GM12878 (cell line): ENCODE results near the gene GLOD5. TPM values are rescaled to one million over a fixed set of nuclear protein-coding genes. Genes with fewer than 3 reads are reported as not detected.

Experiments used
- ATAC-seq: fragments of 200-7000 bp; cut with Tn5 transposase; 3 replicates; pipeline ENCODE4 v1.9.1; 2020; ENCODE audit warnings: mild to moderate bottlenecking, moderate library complexity
- BruUV-seq: library from RNA; stranded (reverse); fragments of 400-500 nt; replicated peaks from 2 replicates; lab custom pipeline; 2021; lab: Mats Ljungman, UMichigan
- CTCF ChIA-PET: fragments of 300-600 bp; sonication (Branson Sonifier 250); formaldehyde crosslinking; extraction: SDS; loops from one replicate; lab custom pipeline; 2021; ENCODE audit warnings: inconsistent platforms; lab: Yijun Ruan, JAX
- POLR2A ChIA-PET: fragments of 350-600 bp; formaldehyde crosslinking; extraction: SDS; loops from one replicate; lab custom pipeline; 2021; ENCODE audit warnings: inconsistent platforms; lab: Charles Lee
- RAD21 ChIA-PET: fragments of 300-600 bp; sonication (Branson Sonifier 250); formaldehyde crosslinking; loops from one replicate; lab custom pipeline; 2023; ENCODE audit warnings: antibody characterized with exemption; ENCODE audit not compliant: unreplicated experiment; lab: Charles Lee
- SMC1A ChIA-PET: fragments of 300-600 bp; sonication (Branson Sonifier 250); formaldehyde crosslinking; loops from one replicate; lab custom pipeline; 2023; ENCODE audit not compliant: unreplicated experiment, uncharacterized antibody; lab: Charles Lee
- DNase-seq: peaks from one replicate; pipeline ENCODE4 v3.0.0-alpha.2; 2011; ENCODE audit warnings: low read depth, low spot score
- FAIRE-seq: peaks from 3 replicates; lab custom pipeline; 2011; peaks lifted over from hg19 to GRCh38; lab: Jason Lieb, UNC
- H2AFZ ChIP-seq: 2 replicates; pipeline ENCODE4 v1.6.0; 2011; ENCODE audit warnings: low read depth, low read length, control low read depth; ENCODE audit not compliant: control insufficient read depth
- H3K27ac ChIP-seq: 2 replicates; pipeline ENCODE4 v1.5.1; 2011; ENCODE audit warnings: control low read depth; ENCODE audit not compliant: control insufficient read depth, insufficient read depth
- H3K27me3 ChIP-seq, 2 experiments: replicated peaks in 1 of 2; 2 replicates each; pipeline versions ENCODE4 v1.6.0 to v1.6.1; 2011; ENCODE audit warnings: low read length in 1 of 2; ENCODE audit not compliant: control insufficient read depth in 2 of 2, insufficient read depth in 2 of 2
- H3K36me3 ChIP-seq, 2 experiments: 2 replicates each; pipeline ENCODE4 v1.5.1; 2011; ENCODE audit warnings: low read length in 1 of 2; ENCODE audit not compliant: control insufficient read depth in 2 of 2, insufficient read depth in 2 of 2
- H3K4me1 ChIP-seq: 2 replicates; pipeline ENCODE4 v1.6.1; 2011; ENCODE audit warnings: mild to moderate bottlenecking, low read length, moderate library complexity, mixed read lengths; ENCODE audit not compliant: control insufficient read depth, insufficient read depth
- H3K4me2 ChIP-seq: 2 replicates; pipeline ENCODE4 v1.6.0; 2011; ENCODE audit warnings: control low read depth; ENCODE audit not compliant: control insufficient read depth, insufficient read depth
- H3K4me3 ChIP-seq: fragments of 200-600 bp; sonication (generic); 2 replicates; pipeline ENCODE4 v1.5.1; 2016
- H3K79me2 ChIP-seq: 2 replicates; pipeline ENCODE4 v1.6.0; 2011; ENCODE audit warnings: low read length; ENCODE audit not compliant: control insufficient read depth, insufficient read depth
- H3K9ac ChIP-seq: 2 replicates; pipeline ENCODE4 v1.8.0; 2011; ENCODE audit warnings: low read length, control low read depth, mixed read lengths; ENCODE audit not compliant: control insufficient read depth, insufficient read depth
- H3K9me3 ChIP-seq: replicated peaks from 3 replicates; pipeline ENCODE4 v1.5.1; 2011; ENCODE audit warnings: mild to moderate bottlenecking, low read length; ENCODE audit not compliant: control insufficient read depth, insufficient read depth
- H4K20me1 ChIP-seq: 2 replicates; pipeline ENCODE4 v1.6.0; 2011; ENCODE audit not compliant: control insufficient read depth, insufficient read depth
- BCL11A ChIP-seq: IDR thresholded peaks from 2 replicates; pipeline ENCODE4 v1.6.1; 2011; ENCODE audit warnings: low read depth, low read length
- EP300 ChIP-seq, 2 experiments: fragments of 150-350 bp in 1 of 2; IDR thresholded peaks; 2 replicates each; pipeline ENCODE4 v1.6.1; 2011 to 2012; ENCODE audit warnings: low read depth in 2 of 2, low read length in 2 of 2, borderline replicate concordance in 1 of 2, improper control_type of control experiment in 1 of 2, inconsistent platforms in 1 of 2; ENCODE audit not compliant: control insufficient read depth in 1 of 2
- HDGF ChIP-seq: fragments of 450-650 bp; IDR thresholded peaks from 2 replicates; pipeline ENCODE4 v1.6.1; 2016; ENCODE audit warnings: antibody characterized with exemption
- NFYA ChIP-seq: IDR thresholded peaks from 2 replicates; pipeline ENCODE4 v1.6.1; 2011; ENCODE audit warnings: low read depth, mild to moderate bottlenecking, low read length, improper control_type of control experiment, borderline replicate concordance
- REST ChIP-seq: IDR thresholded peaks from 2 replicates; pipeline ENCODE4 v1.6.1; 2012; ENCODE audit warnings: mild to moderate bottlenecking, low read depth, low read length
- STAT3 ChIP-seq: IDR thresholded peaks from 2 replicates; pipeline ENCODE4 v1.6.1; 2011; ENCODE audit warnings: low read depth, low read length, improper control_type of control experiment
- WRNIP1 ChIP-seq: IDR thresholded peaks from 2 replicates; pipeline ENCODE4 v1.6.1; 2011; ENCODE audit warnings: low read depth, low read length, improper control_type of control experiment, borderline replicate concordance
- ZNF207 ChIP-seq: fragments of 450-650 bp; IDR thresholded peaks from 2 replicates; pipeline ENCODE4 v1.6.1; 2014; ENCODE audit warnings: antibody characterized with exemption, mild to moderate bottlenecking, borderline replicate concordance
- ZNF274 ChIP-seq: IDR thresholded peaks from one replicate; pipeline ENCODE4 v1.8.0; 2011; ENCODE audit not compliant: insufficient read length, insufficient read depth
- ZZZ3 ChIP-seq: IDR thresholded peaks from 2 replicates; pipeline ENCODE4 v1.6.1; 2011; ENCODE audit warnings: low read depth; ENCODE audit not compliant: control insufficient read depth, insufficient read length
- WGBS: methylation state at CpG from one replicate; pipeline ENCODE4 v1.1.6; 2016; ENCODE audit warnings: low lambda C conversion rate; ENCODE audit not compliant: insufficient replicate concordance, insufficient coverage; ENCODE audit errors: missing lambda C conversion rate; 5-methylcytosine and 5-hydroxymethylcytosine counted together
- in situ Hi-C: fragments of 300-500 bp; cut with MboI; formaldehyde crosslinking; loops from 9 replicates; pipeline ENCODE4 v1.14.3; 2018; ENCODE audit warnings: mixed read lengths
- intact Hi-C: fragments of 100-400 bp; cut with micrococcal nuclease; formaldehyde crosslinking; loops from one replicate; pipeline ENCODE4 v1.14.2; 2022; ENCODE audit not compliant: unreplicated experiment
- polyA plus RNA-seq, 11 experiments: library from polyadenylated mRNA; depleted of rRNA in 4 of 11; unstranded in 6 of 11; stranded (reverse) in 5 of 11; fragments of >200 nt; fragmentation: Nextera tagmentation in 4 of 11; fragmentation: Illumina TruSeq in 1 of 11; extraction: Ambion mirVana in 4 of 11; extraction: Trizol in 1 of 11; gene quantifications; 1 replicate in 1 of 11; 2 replicates in 10 of 11; pipeline versions ENCODE4 v1.2.1 to v1.2.3, GENCODE V29; 2011 to 2016; ENCODE audit warnings: inconsistent platforms in 2 of 11, missing spikeins in 2 of 11, low read depth in 1 of 11
- total RNA-seq, 4 experiments: library from RNA; depleted of rRNA in 3 of 4; stranded (reverse); fragments of >200 nt in 3 of 4; fragmentation: Illumina TruSeq in 1 of 4; extraction: Trizol in 1 of 4; gene quantifications; 2 replicates each; pipeline versions ENCODE4 v1.2.1 to v1.2.3, GENCODE V29; 2013 to 2021

The GLOD5 gene
- total and polyA plus RNA-seq, 10 of the 15 experiments (the other 5 are each of a cell fraction or from before 2014, with no cell fraction given) = not detected

GRCh38 chrX:48745222-48745621, 16.3 kb upstream of the GLOD5 start:
- intact Hi-C loops = no loop called here
- H3K79me2 ChIP-seq = no peaks in the 10 kb centered on the region
- BruUV-seq = no TSS peak
- SMC1A ChIA-PET = no interaction called here
- H4K20me1 ChIP-seq = no peaks in the 10 kb centered on the region
- no peak overlapping the region for H3K9ac ChIP-seq
- H3K4me3 ChIP-seq = no peak overlapping the region
- RAD21 ChIA-PET = no interaction called here
- H3K27me3 ChIP-seq = no peaks in the 10 kb centered on the region
- H3K36me3 ChIP-seq = no peaks in the 10 kb centered on the region
- H3K9me3 ChIP-seq = no peaks in the 10 kb centered on the region; the same call in 2 of the 3 replicates
- no peak for DNase-seq
- H3K4me1 ChIP-seq = no peaks in the 10 kb centered on the region
- CTCF ChIA-PET = no interaction called here
- in situ Hi-C loops = no loop called here
- H3K27ac ChIP-seq = no peak overlapping the region
- ATAC-seq = no peak
- 63% methylated on average over 4 of the region's 4 CpGs for WGBS
- no peak overlapping the region for H3K4me2 ChIP-seq
- no peak for TF ChIP-seq ZNF207
- TF ChIP-seq EP300 (IDR thresholded peaks at IDR 0.05; ENCODE audit: borderline replicate concordance in 1 of 2, control insufficient read depth in 1 of 2, low read depth in 2 of 2, low read length in 2 of 2) = no peak
- TF ChIP-seq ZZZ3 = no peak
- H2AFZ ChIP-seq = no peak overlapping the region
- POLR2A ChIA-PET = no interaction called here
- FAIRE-seq = no peak

DNA sequence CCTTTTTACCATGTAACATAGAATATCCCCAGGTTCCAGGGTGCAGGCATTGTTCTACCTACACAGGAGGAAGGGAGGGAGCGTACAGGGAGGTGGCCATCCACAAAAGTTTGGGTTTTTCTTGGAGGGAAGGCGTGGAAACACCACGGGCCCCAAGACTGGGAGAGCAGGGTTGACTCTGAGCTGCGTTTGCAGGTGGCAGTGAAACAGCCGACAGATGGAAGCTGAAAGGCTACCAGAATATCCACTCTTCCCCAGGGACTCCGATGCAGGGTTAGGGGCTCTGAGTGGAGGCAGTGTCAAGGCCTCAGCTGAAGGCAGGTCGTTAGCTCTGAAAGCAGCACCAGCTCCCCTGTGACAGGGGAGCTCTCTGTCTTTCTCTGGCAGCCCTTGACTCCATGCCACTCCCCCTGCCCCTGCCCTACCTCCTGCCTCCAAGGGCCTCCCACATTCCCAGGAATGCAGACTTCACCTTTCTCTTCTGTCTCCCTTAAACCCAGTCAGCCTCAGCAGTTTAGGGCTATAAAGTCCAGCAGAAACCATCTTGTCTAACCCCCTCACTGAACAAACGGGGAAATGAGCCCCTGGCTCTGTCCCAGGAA, 14.0 kb upstream of the GLOD5 start:
- no peaks in the 10 kb centered on the region for H3K79me2 ChIP-seq

More for the DNA sequence above, 14.0 kb upstream of the GLOD5 start:
- Histone ChIP-seq H4K20me1 (no peaks in the 10 kb centered on the region), H2AFZ (no peak overlapping the region), H3K4me3 (no peak overlapping the region), H3K36me3 (no peaks in the 10 kb centered on the region), H3K9me3 (no peaks in the 10 kb centered on the region; the same call in 2 of the 3 replicates), H3K27me3 (no peaks in the 10 kb centered on the region), H3K4me1 (no peaks in the 10 kb centered on the region), H3K27ac (no peak overlapping the region), H3K9ac (no peak overlapping the region), H3K4me2 (no peak overlapping the region)
- no peak for TF ChIP-seq HDGF
- TF ChIP-seq STAT3 = no peak
- no peak for TF ChIP-seq NFYA
- TF ChIP-seq REST = no peak
- TF ChIP-seq ZNF274 = no peak
- TF ChIP-seq BCL11A = no peak
- TF ChIP-seq WRNIP1 = no peak
- ATAC-seq (no peak), DNase-seq (no peak), FAIRE-seq (no peak)
- POLR2A ChIA-PET = no interaction called here
- 19% methylated on average over 8 of the region's 8 CpGs for WGBS
- in situ Hi-C loops (no loop called here), intact Hi-C loops (no loop called here)
- BruUV-seq = no TSS peak
- RAD21 ChIA-PET = no interaction called here
- SMC1A ChIA-PET = no interaction called here
- CTCF ChIA-PET = no interaction called here
